Ascending aorta (tissue), 2 donors: ENCODE measurements around the gene ANGPTL5. TPM values are rescaled to one million over a fixed set of nuclear protein-coding genes. Genes with fewer than 3 reads are reported as not detected.

Source experiments
- DNase-seq, 2 donors: peaks; one replicate each; pipeline ENCODE4 v3.0.0-alpha.2; 2019; ENCODE audit warnings: low spot score in 2 of 2
- H3K27ac ChIP-seq, 2 donors: fragments of 200-600 bp; sonication (generic); one replicate each; pipeline ENCODE4 v1.5.1; 2016 to 2017; ENCODE audit warnings: mild to moderate bottlenecking in 1 of 2
- H3K27me3 ChIP-seq: fragments of 200-600 bp; sonication (generic); one replicate; pipeline ENCODE4 v1.5.1; 2017
- H3K36me3 ChIP-seq, 2 donors: fragments of 200-600 bp; sonication (generic); one replicate each; pipeline ENCODE4 v1.5.1; 2016
- H3K4me1 ChIP-seq, 2 donors: fragments of 200-600 bp; sonication (generic); one replicate each; pipeline ENCODE4 v1.5.1; 2016 to 2017; ENCODE audit warnings: mild to moderate bottlenecking in 1 of 2
- H3K4me3 ChIP-seq, 2 donors: fragments of 200-600 bp; sonication (generic); one replicate each; pipeline ENCODE4 v1.5.1; 2016 to 2017; ENCODE audit warnings: mild to moderate bottlenecking in 1 of 2
- H3K9me3 ChIP-seq, 2 donors: fragments of 200-600 bp; sonication (generic); one replicate each; pipeline ENCODE4 v1.5.1; 2016
- CTCF ChIP-seq, 3 experiments: fragments of 200-600 bp in 2 of 3; fragments of 450-650 bp in 1 of 3; sonication (generic) in 2 of 3; IDR thresholded peaks; one replicate each; pipeline ENCODE4 v1.5.1; 2016 to 2019; ENCODE audit warnings: antibody characterized with exemption in 3 of 3, mild to moderate bottlenecking in 1 of 3, moderate library complexity in 1 of 3
- intact Hi-C: fragments of 100-400 bp; cut with DNase I; formaldehyde crosslinking; loops from one replicate; pipeline ENCODE4 v1.15.1; 2023
- total RNA-seq: library from RNA; depleted of rRNA; stranded (reverse); fragments of >200 nt; gene quantifications from one replicate; pipeline ENCODE4 v1.1.0, GENCODE V29; 2016

Gene ANGPTL5
- total RNA-seq, 1 donor from 2014 or later, result not detected

- Histone ChIP-seq H3K9me3 (no peaks in the 10 kb centered on the region), H3K4me1 (no peaks in the 10 kb centered on the region), H3K27ac (no peak overlapping the region), H3K36me3 (no peaks in the 10 kb centered on the region), H3K27me3 (no peaks in the 10 kb centered on the region), H3K4me3 (no peak overlapping the region)
- TF ChIP-seq CTCF (IDR thresholded peaks at IDR 0.05), result no peak
- DNase-seq, result no peak
- intact Hi-C loops, result no loop called here
These were observed 44.0 kb downstream of the ANGPTL5 start for GRCh38 chr11:101872171-101872882.

- TF ChIP-seq CTCF (IDR thresholded peaks at IDR 0.05), result no peak
- H3K4me1 ChIP-seq, result no peaks in the 10 kb centered on the region
- no peak overlapping the region for H3K4me3 ChIP-seq
- DNase-seq, result no peak
- no peaks in the 10 kb centered on the region for H3K9me3 ChIP-seq
- H3K36me3 ChIP-seq, result no peaks in the 10 kb centered on the region
- intact Hi-C loops, result no loop called here
- H3K27ac ChIP-seq, result no peak overlapping the region
- H3K27me3 ChIP-seq, result no peaks in the 10 kb centered on the region
These were observed 45.8 kb downstream of the ANGPTL5 start for GRCh38 chr11:101870510-101870909.

- no peak overlapping the region for H3K27ac ChIP-seq
- intact Hi-C loops, result loop anchor here (10.0 kb wide), 2 partner anchors 107 to 237 kb away; no protein-coding TSS in a partner anchor
- no peaks in the 10 kb centered on the region for H3K36me3 ChIP-seq
These were observed 48.4 kb downstream of the ANGPTL5 start for GRCh38 chr11:101867951-101868350.

GRCh38 chr11:101866619-101867491 lies 49.5 kb downstream of the ANGPTL5 start:
- intact Hi-C loops, result loop anchor here (10.0 kb wide), 2 partner anchors 108 to 238 kb away; no protein-coding TSS in a partner anchor
- H3K4me3 ChIP-seq, result no peak overlapping the region
- no peaks in the 10 kb centered on the region for H3K9me3 ChIP-seq
- no peaks in the 10 kb centered on the region for H3K36me3 ChIP-seq
- H3K27me3 ChIP-seq, result no peaks in the 10 kb centered on the region
- no peak for DNase-seq
- no peak for TF ChIP-seq CTCF (IDR thresholded peaks at IDR 0.05)
- H3K4me1 ChIP-seq, result no peaks in the 10 kb centered on the region
- H3K27ac ChIP-seq, result no peak overlapping the region

More at GRCh38 chr11:101867951-101868350, 48.4 kb downstream of the ANGPTL5 start:
- DNase-seq, result no peak
- Histone ChIP-seq H3K9me3 (no peaks in the 10 kb centered on the region), H3K4me3 (no peak overlapping the region), H3K4me1 (no peaks in the 10 kb centered on the region), H3K27me3 (no peaks in the 10 kb centered on the region)
- TF ChIP-seq CTCF (IDR thresholded peaks at IDR 0.05), result no peak

GRCh38 chr11:101864098-101864497 lies 52.2 kb downstream of the ANGPTL5 start:
- DNase-seq, result no peak
- H3K4me1 ChIP-seq, result no peaks in the 10 kb centered on the region
- intact Hi-C loops, result loop anchor here (5.0 to 10.0 kb wide), 3 partner anchors 53 to 241 kb away; partner anchors contain the start of genes ANGPTL5 and CEP126

More at GRCh38 chr11:101864098-101864497, 52.2 kb downstream of the ANGPTL5 start:
- Histone ChIP-seq H3K27ac (no peak overlapping the region), H3K27me3 (no peaks in the 10 kb centered on the region), H3K36me3 (no peaks in the 10 kb centered on the region), H3K4me3 (no peak overlapping the region), H3K9me3 (no peaks in the 10 kb centered on the region)
- no peak for TF ChIP-seq CTCF (IDR thresholded peaks at IDR 0.05)
